Hypothalamus (tissue), 51 donors: ENCODE results near the gene TRABD2B.
A peak's percentile ranks its signal among the peaks of the same experiment; 100 is the strongest.

Experiments used
- DNase-seq, 51 donors: peaks; one replicate each; lab custom pipeline; 2025; lab: John Stamatoyannopoulos, UW

TRABD2B gene

GRCh38 chr1:47997289-47998200 is at the start of gene TRABD2B:
Gene TRABD2B (minus strand): TSS chr1:47997385.
- DNase-seq = peak in 49 of 51 donors; percentile 4 to 86 (median 51)

- DNase-seq = no peak
Measured at GRCh38 chr1:48044311-48044710, 47.1 kb upstream of the TRABD2B start.

GRCh38 chr1:48043622-48044021 is 46.4 kb upstream of the TRABD2B start:
- DNase-seq = no peak

GRCh38 chr1:48040154-48040553 is 43.0 kb upstream of the TRABD2B start:
- no peak for DNase-seq

- no peak for DNase-seq
Measured at GRCh38 chr1:48039088-48040054, 42.2 kb upstream of the TRABD2B start.

GRCh38 chr1:48038270-48038767 is 41.1 kb upstream of the TRABD2B start:
- DNase-seq = no peak

- no peak for DNase-seq
Measured at GRCh38 chr1:48036710-48037355, 39.6 kb upstream of the TRABD2B start.

- peak in 4 of 51 donors; percentile 3 to 29 (median 16) for DNase-seq
Measured at GRCh38 chr1:48035371-48036141, 38.4 kb upstream of the TRABD2B start.

- no peak for DNase-seq
Measured at GRCh38 chr1:48033495-48034045, 36.4 kb upstream of the TRABD2B start.

- no peak for DNase-seq
Measured at GRCh38 chr1:48031676-48032075, 34.5 kb upstream of the TRABD2B start.

- DNase-seq = no peak
Measured at GRCh38 chr1:48030696-48031365, 33.6 kb upstream of the TRABD2B start.

GRCh38 chr1:48030211-48030610 is 33.0 kb upstream of the TRABD2B start:
- DNase-seq = no peak

- no peak for DNase-seq
Measured at GRCh38 chr1:48028218-48029069, 31.3 kb upstream of the TRABD2B start.

- no peak for DNase-seq
Measured at GRCh38 chr1:48027533-48027835, 30.3 kb upstream of the TRABD2B start.

GRCh38 chr1:48026701-48027532 is 29.7 kb upstream of the TRABD2B start:
- no peak for DNase-seq

GRCh38 chr1:48026275-48026674 is 29.1 kb upstream of the TRABD2B start:
- no peak for DNase-seq

- no peak for DNase-seq
Measured at GRCh38 chr1:48025076-48025475, 27.9 kb upstream of the TRABD2B start.
